ENCODE data around the gene CGREF1. TPM values are rescaled to one million over a fixed set of nuclear protein-coding genes. Genes with fewer than 3 reads are reported as not detected.

CGREF1 gene
- total RNA-seq, 6 experiments from 2014 or later = 2.5 to 33.2 (median 7.7) TPM

GRCh38 chr2:27095427-27095744, 23.5 kb downstream of the CGREF1 start:
- no peak for TF ChIP-seq POLR2A (IDR thresholded peaks at IDR 0.05)
- no peak for TF ChIP-seq CTCF (IDR thresholded peaks at IDR 0.05)
- Histone ChIP-seq H3K4me3 (no peak overlapping the region), H3K4me1 (peaks cover 0 to 65% (median 20%) of the 10 kb centered on the region in 4 donors), H3K27me3 (no peaks in the 10 kb centered on the region), H3K36me3 (peaks cover 0 to 32% (median 14%) of the 10 kb centered on the region in 4 donors), H3K9me3 (no peaks in the 10 kb centered on the region), H3K27ac (peak overlapping the region; percentile 7 to 90 (median 78))
- no peak for ATAC-seq
- DNase-seq = no peak
- WGBS (ENCODE audit: insufficient coverage, low coverage, low lambda C conversion rate, missing lambda C conversion rate) = 40% methylated on average over 2 of the region's 2 CpGs
- intact Hi-C loops (cut with DNase I) = loop anchor here (10.0 kb wide), 3 partner anchors 99 to 199 kb away; partner anchors contain the start of gene DNAJC5G (in 1 of the 2)

GRCh38 chr2:27094353-27094984, 24.5 kb downstream of the CGREF1 start:
- WGBS (ENCODE audit: insufficient coverage, low coverage, low lambda C conversion rate, missing lambda C conversion rate) = 65% methylated on average over 12 of the region's 24 CpGs
- no peaks in the 10 kb centered on the region for H3K27me3 ChIP-seq
- H3K9me3 ChIP-seq = no peaks in the 10 kb centered on the region
- H3K36me3 ChIP-seq = peaks cover 0 to 24% (median 12%) of the 10 kb centered on the region in 4 donors
- H3K4me3 ChIP-seq = peak overlapping the region in 2 of 3 donors; percentile 41 to 45
- H3K4me1 ChIP-seq = peaks cover 0 to 70% (median 23%) of the 10 kb centered on the region in 4 donors
- intact Hi-C loops (cut with DNase I) = loop anchor here (10.0 kb wide), 3 partner anchors 100 to 200 kb away; partner anchors contain the start of gene DNAJC5G (in 1 of the 2)
- DNase-seq = no peak
- no peak for TF ChIP-seq CTCF (IDR thresholded peaks at IDR 0.05)
- TF ChIP-seq POLR2A (IDR thresholded peaks at IDR 0.05) = no peak
- peak in 1 of 4 donors; percentile 2 for ATAC-seq
- peak overlapping the region; percentile 52 to 90 (median 78) for H3K27ac ChIP-seq

GRCh38 chr2:27093430-27094352, 25.2 kb downstream of the CGREF1 start:
- intact Hi-C loops (cut with DNase I) = loop anchor here (10.0 kb wide), 3 partner anchors 101 to 201 kb away; partner anchors contain the start of gene DNAJC5G (in 1 of the 2)
- WGBS (ENCODE audit: insufficient coverage, low coverage, low lambda C conversion rate, missing lambda C conversion rate) = 23% methylated on average over 4 of the region's 6 CpGs

More at GRCh38 chr2:27093430-27094352, 25.2 kb downstream of the CGREF1 start:
- H3K36me3 ChIP-seq = peaks cover 0 to 16% (median 8%) of the 10 kb centered on the region in 4 donors
- H3K27me3 ChIP-seq = no peaks in the 10 kb centered on the region
- ATAC-seq = peak; percentile 52 to 74 (median 68)
- peaks cover 0 to 70% (median 23%) of the 10 kb centered on the region in 4 donors for H3K4me1 ChIP-seq
- TF ChIP-seq POLR2A (IDR thresholded peaks at IDR 0.05) = peak; percentile 68
- peak in 1 of 4 donors; percentile 7 for TF ChIP-seq CTCF (IDR thresholded peaks at IDR 0.05)
- peak overlapping the region; percentile 16 to 45 (median 41) for H3K4me3 ChIP-seq
- H3K9me3 ChIP-seq = no peaks in the 10 kb centered on the region
- peak overlapping the region; percentile 52 to 90 (median 78) for H3K27ac ChIP-seq
- DNase-seq = peak; percentile 61 to 95 (median 92)
